Mesothelial cell of epicardium (in vitro differentiated cells): ENCODE results near the gene TBK1. TPM values are rescaled to one million over a fixed set of nuclear protein-coding genes. Genes with fewer than 3 reads are reported as not detected.
"Not testable (repeated sequence)": the region's sequence is repeated elsewhere in the genome, so short reads cannot be mapped to it uniquely, and the experiment has no call there.

Source experiments
- DNase-seq, 2 experiments: peaks; one replicate each; pipeline ENCODE4 v3.0.0; 2021; ENCODE audit warnings: low spot score in 2 of 2; ENCODE audit not compliant: unreplicated experiment in 2 of 2
- H3K27ac Mint-ChIP-seq: 2 replicates; pipeline ENCODE4 v1.8.0; 2021; ENCODE audit warnings: mixed read lengths
- H3K27me3 Mint-ChIP-seq: 2 replicates; pipeline ENCODE4 v1.8.0; 2021; ENCODE audit warnings: low read depth, mixed read lengths
- H3K36me3 Mint-ChIP-seq: 2 replicates; pipeline ENCODE4 v1.8.0; 2021; ENCODE audit warnings: mixed read lengths
- H3K4me1 Mint-ChIP-seq: 2 replicates; pipeline ENCODE4 v1.8.0; 2021; ENCODE audit warnings: mixed read lengths
- H3K4me3 Mint-ChIP-seq: 2 replicates; pipeline ENCODE4 v1.8.0; 2021; ENCODE audit warnings: mild to moderate bottlenecking, moderate library complexity, mixed read lengths
- H3K9me3 Mint-ChIP-seq: 2 replicates; pipeline ENCODE4 v1.8.0; 2021; ENCODE audit warnings: mixed read lengths
- total RNA-seq: library from RNA; stranded (reverse); gene quantifications from 3 replicates; pipeline ENCODE4 v1.2.1, GENCODE V29; 2021
- TF ChIP-seq, protein P1 (sequence below): fragments of 200-600 bp; sonication (generic); IDR thresholded peaks from one replicate; pipeline ENCODE4 v1.5.0; 2021; ENCODE audit warnings: antibody characterized with exemption; ENCODE audit not compliant: unreplicated experiment

The TBK1 gene
- total RNA-seq, 1 donor from 2014 or later = 25.5 TPM

DNA sequence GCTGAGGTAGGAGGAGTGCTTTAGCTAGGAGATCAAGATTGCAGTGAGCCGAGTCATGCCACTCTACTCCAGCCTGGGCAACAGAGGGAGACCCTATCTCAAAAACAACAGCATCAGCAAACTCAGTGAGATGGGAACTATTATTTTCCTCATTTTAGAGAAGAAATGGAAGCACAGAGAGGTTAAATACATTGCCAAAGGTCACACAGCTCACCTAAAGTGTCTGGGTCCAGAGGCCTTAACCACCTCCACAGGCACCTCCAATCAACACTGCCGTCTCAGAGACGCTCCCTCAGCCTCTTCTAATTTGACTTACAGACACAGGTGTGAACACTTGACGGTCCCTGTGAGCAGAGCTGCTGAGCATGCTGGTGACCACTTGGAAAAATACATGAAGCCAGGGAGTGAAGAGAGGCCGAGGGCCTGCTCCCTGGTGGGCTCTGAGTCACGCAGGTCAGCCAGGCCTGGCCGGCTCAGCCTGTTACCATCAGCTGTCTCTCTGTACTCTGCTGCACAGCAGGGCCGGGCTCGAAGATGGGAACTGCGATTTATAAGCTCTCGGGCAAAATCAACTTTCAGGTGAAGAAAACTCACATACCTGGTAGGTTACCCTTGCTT lies 80.9 kb downstream of the TBK1 start:
- no peak overlapping the region for H3K27ac Mint-ChIP-seq
- H3K36me3 Mint-ChIP-seq = no peaks in the 10 kb centered on the region
- TF ChIP-seq, protein P1, sequence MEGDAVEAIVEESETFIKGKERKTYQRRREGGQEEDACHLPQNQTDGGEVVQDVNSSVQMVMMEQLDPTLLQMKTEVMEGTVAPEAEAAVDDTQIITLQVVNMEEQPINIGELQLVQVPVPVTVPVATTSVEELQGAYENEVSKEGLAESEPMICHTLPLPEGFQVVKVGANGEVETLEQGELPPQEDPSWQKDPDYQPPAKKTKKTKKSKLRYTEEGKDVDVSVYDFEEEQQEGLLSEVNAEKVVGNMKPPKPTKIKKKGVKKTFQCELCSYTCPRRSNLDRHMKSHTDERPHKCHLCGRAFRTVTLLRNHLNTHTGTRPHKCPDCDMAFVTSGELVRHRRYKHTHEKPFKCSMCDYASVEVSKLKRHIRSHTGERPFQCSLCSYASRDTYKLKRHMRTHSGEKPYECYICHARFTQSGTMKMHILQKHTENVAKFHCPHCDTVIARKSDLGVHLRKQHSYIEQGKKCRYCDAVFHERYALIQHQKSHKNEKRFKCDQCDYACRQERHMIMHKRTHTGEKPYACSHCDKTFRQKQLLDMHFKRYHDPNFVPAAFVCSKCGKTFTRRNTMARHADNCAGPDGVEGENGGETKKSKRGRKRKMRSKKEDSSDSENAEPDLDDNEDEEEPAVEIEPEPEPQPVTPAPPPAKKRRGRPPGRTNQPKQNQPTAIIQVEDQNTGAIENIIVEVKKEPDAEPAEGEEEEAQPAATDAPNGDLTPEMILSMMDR = no peak

DNA sequence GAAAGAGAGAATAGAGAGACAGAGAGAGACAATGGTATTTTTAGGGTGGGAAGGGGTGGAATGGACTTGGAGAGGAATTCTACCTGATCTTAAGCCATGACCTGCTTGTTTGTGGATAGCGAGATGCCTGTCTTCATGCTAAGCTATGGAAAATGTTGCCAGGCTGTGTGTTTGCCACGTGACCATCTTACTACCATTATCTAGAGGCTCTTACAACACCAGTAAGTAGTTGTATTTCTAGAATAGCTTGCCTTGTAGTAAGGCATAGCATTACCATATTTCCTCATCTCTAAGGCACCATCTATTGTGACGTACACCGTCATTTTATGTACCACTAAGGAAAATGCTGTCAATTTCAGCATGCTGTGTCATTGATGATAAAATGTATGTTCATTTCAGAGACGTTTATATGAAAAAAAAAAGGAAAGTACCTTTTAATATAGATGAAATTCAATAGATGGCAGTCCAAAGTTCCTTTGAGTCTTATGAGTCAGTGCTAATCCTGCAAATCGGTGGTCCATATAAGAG lies 82.8 kb downstream of the TBK1 start:
- Mint-ChIP-seq H3K4me3 (no peak overlapping the region), H3K9me3 (no peaks in the 10 kb centered on the region), H3K36me3 (no peaks in the 10 kb centered on the region), H3K27ac (no peak overlapping the region), H3K4me1 (peaks cover 8% of the 10 kb centered on the region), H3K27me3 (peaks cover 3% of the 10 kb centered on the region)
- TF ChIP-seq, protein P1 = no peak
- DNase-seq = no peak

More for the DNA sequence above, 80.9 kb downstream of the TBK1 start:
- peaks cover 8% of the 10 kb centered on the region for H3K4me1 Mint-ChIP-seq
- no peak overlapping the region for H3K4me3 Mint-ChIP-seq
- H3K27me3 Mint-ChIP-seq = peaks cover 3% of the 10 kb centered on the region
- no peak for DNase-seq
- no peaks in the 10 kb centered on the region for H3K9me3 Mint-ChIP-seq

DNA sequence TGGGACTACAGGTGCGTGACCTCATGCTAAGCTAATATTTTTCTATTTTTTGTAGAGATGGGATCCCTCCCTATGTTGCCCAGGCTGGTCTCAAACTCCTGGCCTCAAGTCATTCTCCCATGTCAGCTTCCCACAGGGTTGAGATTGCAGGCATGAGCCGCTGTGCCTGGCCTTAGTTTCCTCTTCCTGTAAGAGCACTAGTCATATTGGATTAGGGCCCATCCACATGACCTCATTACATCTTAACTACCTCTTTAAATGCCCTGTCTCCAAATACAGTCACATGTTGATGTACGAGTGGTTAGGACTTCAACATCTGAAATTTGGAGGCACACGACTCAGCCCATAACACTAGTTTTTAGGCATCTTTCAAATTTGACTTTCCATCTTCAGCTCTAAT lies 86.2 kb downstream of the TBK1 start:
- TF ChIP-seq, protein P1 = no peak
- Mint-ChIP-seq H3K4me3 (no peak overlapping the region), H3K36me3 (no peaks in the 10 kb centered on the region), H3K9me3 (no peaks in the 10 kb centered on the region), H3K4me1 (no peaks in the 10 kb centered on the region), H3K27me3 (peaks cover 3% of the 10 kb centered on the region), H3K27ac (no peak overlapping the region)
- no peak for DNase-seq

DNA sequence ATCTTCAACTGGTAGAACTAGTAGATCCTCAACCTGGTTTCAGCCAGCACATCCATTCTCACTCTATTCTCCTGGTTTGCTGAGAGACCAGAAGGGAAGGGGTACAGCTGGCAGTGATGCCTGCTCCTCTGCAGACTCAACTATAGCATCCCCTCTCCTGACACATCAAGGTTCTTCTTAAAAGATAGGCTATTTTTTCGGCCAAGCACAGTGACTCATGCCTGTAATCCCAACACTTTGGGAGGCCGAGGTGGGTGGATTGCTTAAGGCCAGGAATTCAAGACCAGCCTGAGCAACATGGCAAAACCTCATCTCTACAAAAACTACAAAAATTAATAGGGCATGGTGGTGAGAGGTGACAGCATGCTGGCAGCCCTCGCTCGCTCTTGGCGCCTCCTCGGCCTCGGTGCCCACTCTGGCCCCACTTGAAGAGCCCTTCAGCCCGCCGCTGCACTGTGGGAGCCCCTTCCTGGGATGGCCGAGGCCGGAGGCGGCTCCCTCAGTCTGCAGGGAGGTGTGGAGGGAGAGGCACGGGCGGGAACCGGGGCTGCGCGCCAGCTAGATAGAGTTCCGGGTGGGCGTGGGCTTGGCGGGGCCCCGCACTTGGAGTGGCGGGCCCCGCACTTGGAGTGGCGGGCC lies 90.6 kb downstream of the TBK1 start:
- H3K4me3 Mint-ChIP-seq, H3K27ac Mint-ChIP-seq, H3K36me3 Mint-ChIP-seq, H3K27me3 Mint-ChIP-seq, H3K9me3 Mint-ChIP-seq, DNase-seq, H3K4me1 Mint-ChIP-seq: not testable (repeated sequence)

DNA sequence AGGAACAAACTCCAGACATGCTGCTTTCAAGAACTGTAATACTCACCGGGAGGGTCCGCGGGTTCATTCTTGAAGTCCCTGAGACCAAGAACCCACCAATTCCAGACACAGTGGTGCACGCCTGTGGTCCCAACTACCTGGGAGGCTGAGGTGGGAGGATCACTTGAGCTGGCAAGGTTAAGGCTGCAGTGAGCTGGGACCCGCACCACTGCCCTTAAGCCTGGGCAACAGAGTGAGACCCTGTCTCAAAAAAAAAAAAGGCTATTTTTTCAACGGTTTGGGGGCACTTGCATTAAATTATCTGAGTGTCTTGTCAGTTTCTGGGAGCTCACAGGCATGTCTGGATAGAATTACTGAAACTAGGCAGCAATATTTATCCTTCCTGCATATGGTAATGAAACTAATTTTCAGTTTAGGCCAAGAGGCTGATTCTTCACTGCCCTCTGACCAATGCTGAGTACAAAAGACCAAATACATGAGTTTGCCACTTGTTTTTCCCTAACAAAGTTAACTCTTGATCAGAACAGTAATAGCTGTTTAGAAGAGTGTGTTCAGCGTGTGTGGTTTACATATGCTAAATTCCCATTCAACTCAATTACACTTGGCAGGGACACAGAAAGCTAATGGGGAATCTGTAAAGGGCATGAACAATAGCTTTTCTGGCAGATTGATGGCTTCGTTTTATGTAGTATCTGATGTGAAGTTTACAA lies 92.6 kb downstream of the TBK1 start:
- Mint-ChIP-seq H3K4me3 (no peak overlapping the region), H3K27ac (no peak overlapping the region), H3K4me1 (peaks cover 6% of the 10 kb centered on the region), H3K36me3 (no peaks in the 10 kb centered on the region), H3K9me3 (no peaks in the 10 kb centered on the region), H3K27me3 (no peaks in the 10 kb centered on the region)
- TF ChIP-seq, protein P1 = no peak
- no peak for DNase-seq

DNA sequence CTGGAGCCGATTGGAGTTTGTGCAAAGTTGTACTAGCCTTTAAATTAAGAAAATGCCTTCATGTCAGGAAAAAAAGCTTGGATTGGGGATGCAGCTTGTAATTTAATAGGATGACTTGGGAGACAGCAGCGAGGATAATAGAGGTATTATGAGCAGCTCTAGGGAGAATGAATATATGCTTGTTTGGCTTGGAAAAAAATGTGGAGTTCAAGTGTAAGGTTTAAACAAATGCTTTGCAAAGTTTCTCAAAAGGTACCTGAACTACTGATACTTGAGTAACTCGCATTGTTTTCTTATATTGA lies 93.1 kb downstream of the TBK1 start:
- no peak for DNase-seq
- TF ChIP-seq, protein P1 = no peak
- no peak overlapping the region for H3K27ac Mint-ChIP-seq

More for the DNA sequence above, 93.1 kb downstream of the TBK1 start:
- Mint-ChIP-seq H3K9me3 (no peaks in the 10 kb centered on the region), H3K4me3 (no peak overlapping the region), H3K36me3 (no peaks in the 10 kb centered on the region), H3K4me1 (peaks cover 10% of the 10 kb centered on the region), H3K27me3 (no peaks in the 10 kb centered on the region)
